HFFc6 (cell line): ENCODE measurements around the gene SUGCT. TPM values are rescaled to one million over a fixed set of nuclear protein-coding genes. Genes with fewer than 3 reads are reported as not detected.
A peak's percentile ranks its signal among the peaks of the same experiment; 100 is the strongest.

ENCODE experiments used
- DNase-seq: peaks from one replicate; pipeline ENCODE4 v3.0.0-alpha.2; 2018
- H3K27ac Mint-ChIP-seq: 2 replicates; pipeline ENCODE4 v1.8.0; 2020; ENCODE audit warnings: mild to moderate bottlenecking, mixed read lengths
- H3K27me3 Mint-ChIP-seq: 2 replicates; pipeline ENCODE4 v1.8.0; 2021; ENCODE audit warnings: mild to moderate bottlenecking, moderate library complexity, mixed read lengths; ENCODE audit not compliant: insufficient read depth
- H3K36me3 Mint-ChIP-seq: 2 replicates; pipeline ENCODE4 v1.8.0; 2021; ENCODE audit warnings: low read depth, mixed read lengths
- H3K4me1 Mint-ChIP-seq: 2 replicates; pipeline ENCODE4 v1.8.0; 2020; ENCODE audit warnings: low read depth, mixed read lengths
- H3K4me3 Mint-ChIP-seq: 2 replicates; pipeline ENCODE4 v1.8.0; 2020; ENCODE audit warnings: mild to moderate bottlenecking, moderate library complexity, mixed read lengths
- H3K9me3 Mint-ChIP-seq: 2 replicates; pipeline ENCODE4 v1.8.0; 2020; ENCODE audit warnings: mild to moderate bottlenecking, mixed read lengths
- total RNA-seq, 6 experiments: library from RNA; stranded (reverse); fragmentation: NEBNext Ultra II Directional; extraction: Animal tissue kit (Norgen Biotek cat#: 25700); gene quantifications; 2 replicates in 1 of 6; 3 replicates in 5 of 6; pipeline ENCODE4 v1.2.3, GENCODE V29; 2021
- TF ChIP-seq, protein P1 (sequence below): fragments of 200-600 bp; sonication (generic); IDR thresholded peaks from 2 replicates; pipeline ENCODE4 v1.5.0; 2021; ENCODE audit warnings: antibody characterized with exemption, mild to moderate bottlenecking

SUGCT gene
- total RNA-seq, 6 experiments from 2014 or later, result 12.9 to 20.1 (median 17.1) TPM

- Mint-ChIP-seq H3K9me3 (no peaks in the 10 kb centered on the region), H3K4me1 (peaks cover 27% of the 10 kb centered on the region), H3K36me3 (peaks cover 4% of the 10 kb centered on the region; the same call in 1 of the 2 replicates), H3K27ac (no peak overlapping the region), H3K27me3 (no peaks in the 10 kb centered on the region), H3K4me3 (no peak overlapping the region)
- DNase-seq, result no peak
- TF ChIP-seq, protein P1, sequence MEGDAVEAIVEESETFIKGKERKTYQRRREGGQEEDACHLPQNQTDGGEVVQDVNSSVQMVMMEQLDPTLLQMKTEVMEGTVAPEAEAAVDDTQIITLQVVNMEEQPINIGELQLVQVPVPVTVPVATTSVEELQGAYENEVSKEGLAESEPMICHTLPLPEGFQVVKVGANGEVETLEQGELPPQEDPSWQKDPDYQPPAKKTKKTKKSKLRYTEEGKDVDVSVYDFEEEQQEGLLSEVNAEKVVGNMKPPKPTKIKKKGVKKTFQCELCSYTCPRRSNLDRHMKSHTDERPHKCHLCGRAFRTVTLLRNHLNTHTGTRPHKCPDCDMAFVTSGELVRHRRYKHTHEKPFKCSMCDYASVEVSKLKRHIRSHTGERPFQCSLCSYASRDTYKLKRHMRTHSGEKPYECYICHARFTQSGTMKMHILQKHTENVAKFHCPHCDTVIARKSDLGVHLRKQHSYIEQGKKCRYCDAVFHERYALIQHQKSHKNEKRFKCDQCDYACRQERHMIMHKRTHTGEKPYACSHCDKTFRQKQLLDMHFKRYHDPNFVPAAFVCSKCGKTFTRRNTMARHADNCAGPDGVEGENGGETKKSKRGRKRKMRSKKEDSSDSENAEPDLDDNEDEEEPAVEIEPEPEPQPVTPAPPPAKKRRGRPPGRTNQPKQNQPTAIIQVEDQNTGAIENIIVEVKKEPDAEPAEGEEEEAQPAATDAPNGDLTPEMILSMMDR, result no peak
Measured at GRCh38 chr7:40330408-40330807, 195.6 kb downstream of the SUGCT start.

- no peak overlapping the region for H3K4me3 Mint-ChIP-seq
- H3K36me3 Mint-ChIP-seq, result peaks cover 13% of the 10 kb centered on the region
- no peak overlapping the region; the same call in 1 of the 2 replicates for H3K27ac Mint-ChIP-seq
- H3K4me1 Mint-ChIP-seq, result peaks cover 27% of the 10 kb centered on the region
- TF ChIP-seq, protein P1, result no peak
- peak; percentile 7 for DNase-seq
- H3K9me3 Mint-ChIP-seq, result peaks cover 5% of the 10 kb centered on the region; the same call in 1 of the 2 replicates
- H3K27me3 Mint-ChIP-seq, result no peaks in the 10 kb centered on the region; the same call in 1 of the 2 replicates
Measured at GRCh38 chr7:40331915-40332314, 197.1 kb downstream of the SUGCT start.

- H3K4me1 Mint-ChIP-seq, result peaks cover 27% of the 10 kb centered on the region
- TF ChIP-seq, protein P1, result no peak
- peaks cover 11% of the 10 kb centered on the region for H3K9me3 Mint-ChIP-seq
- no peak overlapping the region for H3K27ac Mint-ChIP-seq
- no peak for DNase-seq
- no peaks in the 10 kb centered on the region; the same call in 1 of the 2 replicates for H3K27me3 Mint-ChIP-seq
- no peak overlapping the region for H3K4me3 Mint-ChIP-seq
- H3K36me3 Mint-ChIP-seq, result peaks cover 13% of the 10 kb centered on the region
Measured at GRCh38 chr7:40332516-40332915, 197.7 kb downstream of the SUGCT start.

GRCh38 chr7:40341836-40342235 is 207.0 kb downstream of the SUGCT start:
- Mint-ChIP-seq H3K27me3 (no peaks in the 10 kb centered on the region; the same call in 1 of the 2 replicates), H3K36me3 (peaks cover 12% of the 10 kb centered on the region), H3K4me1 (no peaks in the 10 kb centered on the region), H3K27ac (no peak overlapping the region), H3K9me3 (peaks cover 26% of the 10 kb centered on the region), H3K4me3 (no peak overlapping the region)
- TF ChIP-seq, protein P1, result no peak
- DNase-seq, result no peak

GRCh38 chr7:40346554-40346953 is 211.7 kb downstream of the SUGCT start:
- H3K9me3 Mint-ChIP-seq, result no peaks in the 10 kb centered on the region
- TF ChIP-seq, protein P1, result no peak
- H3K4me3 Mint-ChIP-seq, result no peak overlapping the region
- H3K27ac Mint-ChIP-seq, result no peak overlapping the region
- no peaks in the 10 kb centered on the region for H3K4me1 Mint-ChIP-seq
- no peaks in the 10 kb centered on the region; the same call in 1 of the 2 replicates for H3K27me3 Mint-ChIP-seq
- no peak for DNase-seq
- no peaks in the 10 kb centered on the region for H3K36me3 Mint-ChIP-seq
